AG10803 (cell line): ENCODE data around the gene PRRT1B.

Source experiments
- DNase-seq: peaks from one replicate; pipeline ENCODE4 v3.0.0; 2010; ENCODE audit warnings: low read depth
- H3K4me3 ChIP-seq: 2 replicates; pipeline ENCODE4 v1.5.1; 2011; ENCODE audit warnings: mild to moderate bottlenecking, low read length, control low read depth
- CTCF ChIP-seq: conservative IDR thresholded peaks from 2 replicates; pipeline ENCODE4 v1.5.1; 2011; ENCODE audit warnings: mild to moderate bottlenecking, low read length, control low read depth, inconsistent platforms

PRRT1B gene

GRCh38 chr9:131522257-131523085 is 22.9 kb upstream of the PRRT1B start:
- H3K4me3 ChIP-seq, result no peak overlapping the region
- DNase-seq, result no peak
- TF ChIP-seq CTCF, result no peak

GRCh38 chr9:131523086-131523388 is 22.3 kb upstream of the PRRT1B start:
- DNase-seq, result no peak
- no peak overlapping the region for H3K4me3 ChIP-seq

GRCh38 chr9:131523451-131524435 is 21.6 kb upstream of the PRRT1B start:
- no peak for TF ChIP-seq CTCF

More at GRCh38 chr9:131523086-131523388, 22.3 kb upstream of the PRRT1B start:
- TF ChIP-seq CTCF, result no peak

GRCh38 chr9:131524665-131525315 is 20.5 kb upstream of the PRRT1B start:
- no peak for TF ChIP-seq CTCF
- peak; percentile 52 for DNase-seq
- H3K4me3 ChIP-seq, result no peak overlapping the region

More at GRCh38 chr9:131523451-131524435, 21.6 kb upstream of the PRRT1B start:
- no peak for DNase-seq
- no peak overlapping the region for H3K4me3 ChIP-seq

- H3K4me3 ChIP-seq, result no peak overlapping the region
- no peak for TF ChIP-seq CTCF
- no peak for DNase-seq
Observed at GRCh38 chr9:131525643-131526565, 19.4 kb upstream of the PRRT1B start.

- H3K4me3 ChIP-seq, result no peak overlapping the region
- TF ChIP-seq CTCF, result no peak
- DNase-seq, result no peak
Observed at GRCh38 chr9:131528186-131528585, 17.1 kb upstream of the PRRT1B start.
